GM10248 (cell line): ENCODE data around the gene SMPD2.

Source experiments
- CTCF ChIA-PET: fragments of 300-600 bp; sonication (Branson Sonifier 250); formaldehyde crosslinking; extraction: SDS; loops from one replicate; lab custom pipeline; 2021; ENCODE audit warnings: antibody characterized with exemption; lab: Yijun Ruan, JAX
- POLR2A ChIA-PET: fragments of 350-650 bp; sonication (Branson Sonifier 250); formaldehyde crosslinking; extraction: SDS; loops from one replicate; lab custom pipeline; 2020; ENCODE audit warnings: antibody characterized with exemption; lab: Yijun Ruan, JAX
- DNase-seq: peaks from one replicate; pipeline ENCODE4 v3.0.0; 2012; ENCODE audit errors: extremely low spot score
- TF ChIP-seq, protein P1 (sequence below): IDR thresholded peaks from 2 replicates; pipeline ENCODE4 v1.5.1; 2012; ENCODE audit warnings: mild to moderate bottlenecking, low read depth; ENCODE audit errors: extremely low read depth, missing control alignments, control extremely low read depth

The SMPD2 gene

DNA sequence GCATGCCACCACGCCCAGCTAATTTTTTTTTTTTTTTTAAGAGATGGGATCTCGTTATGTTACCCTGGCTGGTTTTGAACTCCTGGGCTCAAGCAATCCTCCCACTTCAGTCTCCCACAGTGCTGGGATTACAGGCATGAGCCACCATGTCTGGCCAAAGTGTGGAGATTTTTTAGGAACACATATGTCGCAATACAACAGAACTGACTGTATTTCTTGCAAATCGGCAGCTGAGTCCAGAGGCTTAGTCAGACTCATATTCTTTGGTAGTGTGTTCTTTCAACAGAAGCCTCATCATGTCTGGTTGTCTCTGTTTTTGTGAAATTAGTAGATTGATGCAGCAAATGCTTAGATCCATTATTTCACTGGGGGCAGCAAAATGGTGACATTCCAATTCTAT is 34.3 kb upstream of the SMPD2 start:
- no peak for DNase-seq
- CTCF ChIA-PET, result interaction anchor here (3.6 kb wide), 1 partner anchor 21 kb away, joined by 11 read pairs; no protein-coding TSS in a partner anchor
- TF ChIP-seq, protein P1, sequence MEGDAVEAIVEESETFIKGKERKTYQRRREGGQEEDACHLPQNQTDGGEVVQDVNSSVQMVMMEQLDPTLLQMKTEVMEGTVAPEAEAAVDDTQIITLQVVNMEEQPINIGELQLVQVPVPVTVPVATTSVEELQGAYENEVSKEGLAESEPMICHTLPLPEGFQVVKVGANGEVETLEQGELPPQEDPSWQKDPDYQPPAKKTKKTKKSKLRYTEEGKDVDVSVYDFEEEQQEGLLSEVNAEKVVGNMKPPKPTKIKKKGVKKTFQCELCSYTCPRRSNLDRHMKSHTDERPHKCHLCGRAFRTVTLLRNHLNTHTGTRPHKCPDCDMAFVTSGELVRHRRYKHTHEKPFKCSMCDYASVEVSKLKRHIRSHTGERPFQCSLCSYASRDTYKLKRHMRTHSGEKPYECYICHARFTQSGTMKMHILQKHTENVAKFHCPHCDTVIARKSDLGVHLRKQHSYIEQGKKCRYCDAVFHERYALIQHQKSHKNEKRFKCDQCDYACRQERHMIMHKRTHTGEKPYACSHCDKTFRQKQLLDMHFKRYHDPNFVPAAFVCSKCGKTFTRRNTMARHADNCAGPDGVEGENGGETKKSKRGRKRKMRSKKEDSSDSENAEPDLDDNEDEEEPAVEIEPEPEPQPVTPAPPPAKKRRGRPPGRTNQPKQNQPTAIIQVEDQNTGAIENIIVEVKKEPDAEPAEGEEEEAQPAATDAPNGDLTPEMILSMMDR, result no peak
- POLR2A ChIA-PET, result no interaction called here

GRCh38 chr6:109411034-109411433 is 29.5 kb upstream of the SMPD2 start:
- POLR2A ChIA-PET, result no interaction called here
- CTCF ChIA-PET, result interaction anchor here (1.3 to 2.2 kb wide), 3 partner anchors 7 to 223 kb away, joined by 5 to 10 read pairs (median 5); no protein-coding TSS in a partner anchor
- TF ChIP-seq, protein P1, result no peak
- no peak for DNase-seq

GRCh38 chr6:109417646-109418045 is 22.9 kb upstream of the SMPD2 start:
- no peak for DNase-seq
- ChIA-PET CTCF (interaction anchor here (1.6 kb wide), 1 partner anchor 20 kb away, joined by 3 read pairs; no protein-coding TSS in a partner anchor), POLR2A (no interaction called here)
- TF ChIP-seq, protein P1, result no peak

- ChIA-PET CTCF (interaction anchor here (0.9 kb wide), 1 partner anchor 14 kb away, joined by 3 read pairs; no protein-coding TSS in a partner anchor), POLR2A (no interaction called here)
- DNase-seq, result no peak
- TF ChIP-seq, protein P1, result no peak
Observed at GRCh38 chr6:109420751-109421150, 19.8 kb upstream of the SMPD2 start.

GRCh38 chr6:109421184-109421583 is 19.3 kb upstream of the SMPD2 start:
- ChIA-PET POLR2A (no interaction called here), CTCF (interaction anchor here (1.3 kb wide), 1 partner anchor 9 kb away, joined by 5 read pairs; no protein-coding TSS in a partner anchor)
- TF ChIP-seq, protein P1, result no peak
- DNase-seq, result no peak

DNA sequence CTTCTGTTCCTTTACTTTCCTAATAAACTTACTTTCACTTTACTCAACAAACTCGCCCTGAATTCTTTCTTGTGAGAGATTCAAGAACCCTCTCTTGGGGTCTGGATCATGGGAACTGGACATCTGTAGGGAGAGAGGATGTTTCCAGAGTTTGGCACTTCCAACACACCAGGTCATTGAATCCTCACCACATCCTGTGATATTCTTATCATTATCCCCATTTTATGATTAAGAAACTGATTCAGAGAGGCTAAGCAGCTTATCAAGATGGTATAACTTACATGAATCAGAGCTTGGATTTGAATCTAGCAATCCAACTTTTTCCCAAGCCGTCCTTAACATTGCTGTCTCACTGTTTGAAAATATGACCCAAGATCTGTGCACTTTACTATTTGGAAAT is 15.6 kb upstream of the SMPD2 start:
- CTCF ChIA-PET, result interaction anchor here (1.3 kb wide), 1 partner anchor 237 kb away, joined by 3 read pairs; no protein-coding TSS in a partner anchor
- TF ChIP-seq, protein P1, result no peak
- POLR2A ChIA-PET, result no interaction called here
- no peak for DNase-seq
